KMS-11 (cell line): Measurements from ENCODE around the gene BCL2L1.
A peak's percentile ranks its signal among the peaks of the same experiment; 100 is the strongest.

ENCODE experiments used
- H2AFZ ChIP-seq: fragments of 200-600 bp; sonication (generic); 2 replicates; pipeline ENCODE4 v1.6.1; 2016; ENCODE audit warnings: antibody characterized with exemption, mixed run types, low read depth
- H3K27ac ChIP-seq: fragments of 200-600 bp; sonication (generic); 2 replicates; pipeline ENCODE4 v1.6.1; 2016; ENCODE audit warnings: mild to moderate bottlenecking, mixed run types
- H3K27me3 ChIP-seq: fragments of 200-600 bp; sonication (generic); 2 replicates; pipeline ENCODE4 v1.6.1; 2017; ENCODE audit warnings: mild to moderate bottlenecking, low read depth, mixed run types, moderate library complexity; ENCODE audit not compliant: insufficient read depth
- H3K36me3 ChIP-seq: fragments of 200-600 bp; sonication (generic); 2 replicates; pipeline ENCODE4 v1.6.1; 2017; ENCODE audit warnings: mild to moderate bottlenecking, mixed run types; ENCODE audit not compliant: insufficient read depth
- H3K4me1 ChIP-seq: fragments of 200-600 bp; sonication (generic); 2 replicates; pipeline ENCODE4 v1.6.1; 2016; ENCODE audit warnings: mild to moderate bottlenecking, low read depth, mixed run types; ENCODE audit not compliant: poor library complexity, severe bottlenecking
- H3K4me2 ChIP-seq: fragments of 200-600 bp; sonication (generic); 2 replicates; pipeline ENCODE4 v1.7.0; 2016; ENCODE audit warnings: mild to moderate bottlenecking, mixed run types
- H3K4me3 ChIP-seq: fragments of 200-600 bp; sonication (generic); IDR thresholded peaks from 2 replicates; pipeline ENCODE4 v1.6.1; 2017; ENCODE audit warnings: low read depth, low read length, mixed read lengths; ENCODE audit not compliant: insufficient read depth
- H3K79me2 ChIP-seq: fragments of 200-600 bp; sonication (generic); 2 replicates; pipeline ENCODE4 v1.6.1; 2016; ENCODE audit warnings: low read depth, mixed run types; ENCODE audit not compliant: insufficient read depth
- H3K9ac ChIP-seq: fragments of 200-600 bp; sonication (generic); 2 replicates; pipeline ENCODE4 v1.6.1; 2016; ENCODE audit warnings: mild to moderate bottlenecking, mixed run types
- H4K20me1 ChIP-seq: fragments of 200-600 bp; sonication (generic); 2 replicates; pipeline ENCODE4 v1.6.1; 2016; ENCODE audit warnings: mild to moderate bottlenecking, mixed run types; ENCODE audit not compliant: insufficient read depth
- CTCF ChIP-seq: fragments of 200-600 bp; sonication (generic); conservative IDR thresholded peaks from 2 replicates; pipeline ENCODE4 v1.6.1; 2017; ENCODE audit warnings: low read depth, mild to moderate bottlenecking, antibody characterized with exemption, low read length, moderate library complexity, mixed read lengths

The BCL2L1 gene

GRCh38 chr20:31708736-31709534 lies 13.7 kb downstream of the BCL2L1 start:
- Histone ChIP-seq H3K4me2 (peak overlapping the region; percentile 89), H3K4me3 (no peak overlapping the region), H3K79me2 (peaks cover 69% of the 10 kb centered on the region), H3K27me3 (no peaks in the 10 kb centered on the region), H3K4me1 (peaks cover 100% of the 10 kb centered on the region), H4K20me1 (no peaks in the 10 kb centered on the region), H3K9ac (0 out of 2 replicates have a peak overlapping the region, but pooled peaks have one; percentile 9), H3K27ac (peak overlapping the region; percentile 86), H3K36me3 (peaks cover 3% of the 10 kb centered on the region; the same call in 1 of the 2 replicates), H2AFZ (no peak overlapping the region)
- no peak for TF ChIP-seq CTCF

- peak overlapping the region; percentile 45; the same call in 1 of the 2 replicates for H3K9ac ChIP-seq
- peak overlapping the region; percentile 86 for H3K27ac ChIP-seq
- no peaks in the 10 kb centered on the region for H3K27me3 ChIP-seq
- H3K4me1 ChIP-seq = peaks cover 100% of the 10 kb centered on the region
- no peaks in the 10 kb centered on the region for H4K20me1 ChIP-seq
- H3K4me2 ChIP-seq = peak overlapping the region; percentile 89
- peaks cover 3% of the 10 kb centered on the region; the same call in 1 of the 2 replicates for H3K36me3 ChIP-seq
- peaks cover 71% of the 10 kb centered on the region for H3K79me2 ChIP-seq
- H3K4me3 ChIP-seq = no peak overlapping the region
- no peak overlapping the region for H2AFZ ChIP-seq
- TF ChIP-seq CTCF = no peak
Observed at GRCh38 chr20:31707994-31708735, 14.5 kb downstream of the BCL2L1 start.

GRCh38 chr20:31707258-31707615 lies 15.4 kb downstream of the BCL2L1 start:
- peak overlapping the region; percentile 89 for H3K4me2 ChIP-seq
- peaks cover 100% of the 10 kb centered on the region for H3K4me1 ChIP-seq
- TF ChIP-seq CTCF = no peak
- peak overlapping the region; percentile 86 for H3K27ac ChIP-seq
- no peak overlapping the region for H2AFZ ChIP-seq
- peaks cover 3% of the 10 kb centered on the region; the same call in 1 of the 2 replicates for H3K36me3 ChIP-seq
- H3K27me3 ChIP-seq = no peaks in the 10 kb centered on the region
- H3K79me2 ChIP-seq = peaks cover 68% of the 10 kb centered on the region
- no peaks in the 10 kb centered on the region for H4K20me1 ChIP-seq
- no peak overlapping the region for H3K4me3 ChIP-seq
- no peak overlapping the region for H3K9ac ChIP-seq

GRCh38 chr20:31706607-31707257 lies 15.9 kb downstream of the BCL2L1 start:
- Histone ChIP-seq H3K36me3 (peaks cover 3% of the 10 kb centered on the region; the same call in 1 of the 2 replicates), H3K4me3 (no peak overlapping the region), H3K9ac (peak overlapping the region; percentile 2; the same call in 1 of the 2 replicates), H3K27ac (peak overlapping the region; percentile 86), H4K20me1 (no peaks in the 10 kb centered on the region), H3K27me3 (no peaks in the 10 kb centered on the region), H3K4me2 (peak overlapping the region; percentile 89), H3K4me1 (peaks cover 100% of the 10 kb centered on the region), H3K79me2 (peaks cover 68% of the 10 kb centered on the region), H2AFZ (no peak overlapping the region)
- TF ChIP-seq CTCF = no peak
